Stimulated activated naive B cell treated with anti-CD40 and anti-IgM and Interleukin-4, amounts not matched to agents 10 μg/mL and 1 μg/mL and 100 μg/mL, for 72 hours (primary cell): ENCODE results near the gene ANXA3.
A peak's percentile ranks its signal among the peaks of the same experiment; 100 is the strongest.

Experiments
- ATAC-seq, 2 donors: fragments of 150-1000 bp; cut with Tn5 transposase; replicated peaks; 2 replicates each; pipeline ENCODE4 v1.10.0; 2021; ENCODE audit warnings: moderate library complexity in 1 of 2
- DNase-seq: peaks from one replicate; pipeline ENCODE4 v3.0.0; 2021
- H3K27ac Mint-ChIP-seq: one replicate; pipeline ENCODE4 v1.8.0; 2022; ENCODE audit warnings: mild to moderate bottlenecking, mixed read lengths
- H3K27me3 Mint-ChIP-seq, 2 donors: one replicate each; pipeline ENCODE4 v1.8.0; 2022; ENCODE audit warnings: mixed read lengths in 2 of 2
- H3K36me3 Mint-ChIP-seq, 2 donors: one replicate each; pipeline ENCODE4 v1.8.0; 2022; ENCODE audit warnings: mixed read lengths in 2 of 2, mild to moderate bottlenecking in 1 of 2
- H3K4me1 Mint-ChIP-seq, 2 donors: one replicate each; pipeline ENCODE4 v1.8.0; 2022; ENCODE audit warnings: mixed read lengths in 2 of 2, mild to moderate bottlenecking in 1 of 2
- H3K4me3 Mint-ChIP-seq, 2 donors: one replicate each; pipeline ENCODE4 v1.8.0; 2022; ENCODE audit warnings: mild to moderate bottlenecking in 2 of 2, mixed read lengths in 2 of 2, moderate library complexity in 1 of 2
- H3K9me3 Mint-ChIP-seq, 2 donors: one replicate each; pipeline ENCODE4 v1.8.0; 2022; ENCODE audit warnings: mixed read lengths in 2 of 2, mild to moderate bottlenecking in 1 of 2

ANXA3 gene

GRCh38 chr4:78621395-78621794 is 69.8 kb downstream of the ANXA3 start:
- Mint-ChIP-seq H3K27me3 (no peaks in the 10 kb centered on the region), H3K27ac (no peak overlapping the region), H3K4me1 (peaks cover 6 to 33% of the 10 kb centered on the region in 2 donors), H3K9me3 (no peaks in the 10 kb centered on the region), H3K36me3 (no peaks in the 10 kb centered on the region), H3K4me3 (no peak overlapping the region)
- ATAC-seq, result no peak
- DNase-seq, result no peak

GRCh38 chr4:78622253-78622979 is 70.8 kb downstream of the ANXA3 start:
- Mint-ChIP-seq H3K4me1 (peaks cover 10 to 31% of the 10 kb centered on the region in 2 donors), H3K9me3 (no peaks in the 10 kb centered on the region), H3K4me3 (no peak overlapping the region), H3K36me3 (no peaks in the 10 kb centered on the region), H3K27me3 (no peaks in the 10 kb centered on the region), H3K27ac (no peak overlapping the region)
- ATAC-seq (no peak), DNase-seq (no peak)

DNA sequence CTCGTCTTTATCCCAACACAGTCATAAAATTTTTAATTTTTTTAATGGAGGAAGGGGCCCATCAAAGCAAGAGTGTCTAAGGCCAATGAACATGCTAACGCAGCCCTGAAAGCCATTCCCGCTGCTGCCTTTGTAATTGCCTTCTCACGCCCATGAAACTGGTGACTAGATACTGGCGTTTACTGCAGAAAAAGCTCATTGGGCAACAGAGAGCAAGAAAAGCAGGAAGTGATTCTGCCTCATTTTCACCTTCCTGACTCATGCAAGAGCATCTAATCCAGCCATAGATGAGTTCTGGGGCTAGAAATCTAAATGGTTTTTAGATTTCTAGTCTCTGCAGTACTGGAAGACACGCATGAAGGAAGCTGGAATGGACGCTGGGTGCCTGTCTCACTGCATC is 72.5 kb downstream of the ANXA3 start:
- no peak overlapping the region for H3K4me3 Mint-ChIP-seq
- H3K4me1 Mint-ChIP-seq, result peaks cover 17 to 38% of the 10 kb centered on the region in 2 donors
- peaks cover under 1 to 2% of the 10 kb centered on the region in 2 donors for H3K36me3 Mint-ChIP-seq
- no peak for ATAC-seq
- no peak overlapping the region for H3K27ac Mint-ChIP-seq
- H3K9me3 Mint-ChIP-seq, result peaks cover 2% of the 10 kb centered on the region in 2 donors
- DNase-seq, result no peak
- no peaks in the 10 kb centered on the region for H3K27me3 Mint-ChIP-seq

DNA sequence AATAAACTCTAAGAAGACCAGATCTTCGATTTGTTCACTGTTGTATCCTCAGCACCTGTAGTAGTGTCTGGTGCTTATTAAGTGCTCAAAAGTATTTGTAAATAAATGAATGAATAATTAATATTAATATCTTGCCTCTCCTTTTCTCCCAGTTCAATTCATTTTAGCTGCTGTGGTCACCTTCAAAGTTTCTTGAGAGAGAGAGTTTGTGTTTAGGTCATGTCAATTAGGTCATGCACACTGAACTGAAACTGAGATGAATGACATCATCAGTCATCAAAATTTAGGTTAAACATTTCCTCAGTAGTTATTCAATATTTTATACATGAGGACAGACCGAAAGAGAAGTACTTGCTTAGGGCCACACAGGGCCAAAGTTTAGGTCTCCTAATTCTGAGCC is 73.5 kb downstream of the ANXA3 start:
- H3K27me3 Mint-ChIP-seq, result no peaks in the 10 kb centered on the region
- no peak for DNase-seq
- peaks cover 3 to 4% of the 10 kb centered on the region in 2 donors for H3K9me3 Mint-ChIP-seq
- peaks cover 1 to 3% of the 10 kb centered on the region in 2 donors for H3K36me3 Mint-ChIP-seq
- H3K4me1 Mint-ChIP-seq, result peaks cover 24 to 48% of the 10 kb centered on the region in 2 donors
- ATAC-seq, result no peak
- H3K4me3 Mint-ChIP-seq, result no peak overlapping the region
- no peak overlapping the region for H3K27ac Mint-ChIP-seq

DNA sequence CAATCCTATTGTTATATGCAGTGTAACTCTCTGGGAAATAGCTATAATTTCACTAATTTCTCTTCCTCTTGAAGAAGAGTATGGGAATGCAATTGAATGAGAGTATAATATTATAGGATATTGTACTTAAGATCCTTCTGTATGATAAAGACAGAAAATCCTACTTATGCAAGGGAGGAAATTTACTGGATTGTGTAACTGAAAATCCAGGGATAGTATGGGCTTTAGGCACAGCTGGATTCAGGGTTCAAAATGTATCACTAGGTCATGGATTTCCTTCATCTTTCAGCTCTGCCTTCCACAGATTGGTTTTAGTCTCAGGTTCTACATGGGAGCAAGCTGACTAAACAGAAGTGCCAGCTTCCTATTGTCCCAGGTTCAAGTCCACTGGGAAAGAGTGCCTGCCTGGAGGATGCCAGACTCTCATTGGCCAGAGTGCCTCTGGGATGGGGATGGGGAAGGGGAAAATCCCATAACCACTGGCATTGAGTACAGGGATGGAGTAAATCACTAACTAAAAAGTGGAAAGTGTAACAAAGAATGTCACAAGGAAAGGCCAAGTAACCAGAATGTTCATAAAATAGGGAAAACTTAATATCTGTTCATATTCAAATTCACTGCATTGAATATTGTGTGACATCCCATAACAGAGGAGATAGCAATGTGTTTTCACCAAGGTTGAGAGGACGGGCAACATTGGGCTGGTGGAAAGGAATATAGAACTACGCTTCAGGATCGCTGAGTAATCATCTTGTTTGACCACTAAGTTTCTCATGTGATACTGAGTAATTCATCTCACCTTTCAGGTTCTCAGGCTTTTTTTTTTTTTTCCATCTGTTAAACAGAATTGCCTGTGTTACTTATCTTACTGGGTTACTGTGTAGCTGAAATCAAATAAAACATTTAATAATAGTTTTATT is 75.7 kb downstream of the ANXA3 start:
- peaks cover 3 to 4% of the 10 kb centered on the region in 2 donors for H3K9me3 Mint-ChIP-seq
- H3K4me1 Mint-ChIP-seq, result peaks cover 40 to 58% of the 10 kb centered on the region in 2 donors
- no peak overlapping the region for H3K4me3 Mint-ChIP-seq
- ATAC-seq (no peak), DNase-seq (no peak)
- H3K36me3 Mint-ChIP-seq, result peaks cover 1 to 3% of the 10 kb centered on the region in 2 donors
- no peaks in the 10 kb centered on the region for H3K27me3 Mint-ChIP-seq
- H3K27ac Mint-ChIP-seq, result peak overlapping the region; percentile 62

DNA sequence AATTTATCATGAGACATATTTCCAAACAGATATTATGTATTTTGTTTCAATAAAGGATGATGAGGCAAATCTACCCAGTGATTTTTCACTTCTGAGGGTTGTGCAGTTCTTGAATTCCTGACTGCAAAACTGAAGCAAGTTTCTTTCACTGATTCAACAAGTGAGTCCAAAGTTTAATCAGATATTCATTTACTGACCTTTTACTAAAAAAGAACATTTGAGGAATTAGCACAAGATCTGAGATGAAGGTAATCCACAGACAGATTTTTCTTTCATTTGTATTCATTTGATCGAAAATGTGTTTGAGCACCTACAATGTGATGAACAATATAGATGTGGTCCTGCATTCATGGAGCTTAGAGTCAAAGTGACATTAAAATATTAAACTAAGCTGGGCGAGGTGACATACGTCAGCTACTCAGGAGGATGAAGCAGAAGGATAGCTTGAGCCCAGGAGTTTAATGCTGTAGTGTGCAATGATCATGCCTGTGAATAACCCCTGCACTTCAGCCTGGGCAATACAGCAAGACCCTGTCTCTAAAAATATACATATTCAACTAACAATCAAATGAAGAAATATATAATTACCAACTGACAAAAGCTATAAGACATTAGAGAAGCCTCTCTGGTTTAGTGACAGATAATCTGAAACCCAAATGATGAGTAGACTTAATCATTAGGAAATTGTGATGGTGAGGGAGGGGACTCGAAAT is 76.6 kb downstream of the ANXA3 start:
- no peaks in the 10 kb centered on the region for H3K27me3 Mint-ChIP-seq
- no peak overlapping the region for H3K4me3 Mint-ChIP-seq
- ATAC-seq (no peak), DNase-seq (no peak)
- peaks cover 3 to 4% of the 10 kb centered on the region in 2 donors for H3K9me3 Mint-ChIP-seq
- H3K36me3 Mint-ChIP-seq, result peaks cover 1 to 3% of the 10 kb centered on the region in 2 donors
- peaks cover 46 to 63% of the 10 kb centered on the region in 2 donors for H3K4me1 Mint-ChIP-seq
- no peak overlapping the region for H3K27ac Mint-ChIP-seq

DNA sequence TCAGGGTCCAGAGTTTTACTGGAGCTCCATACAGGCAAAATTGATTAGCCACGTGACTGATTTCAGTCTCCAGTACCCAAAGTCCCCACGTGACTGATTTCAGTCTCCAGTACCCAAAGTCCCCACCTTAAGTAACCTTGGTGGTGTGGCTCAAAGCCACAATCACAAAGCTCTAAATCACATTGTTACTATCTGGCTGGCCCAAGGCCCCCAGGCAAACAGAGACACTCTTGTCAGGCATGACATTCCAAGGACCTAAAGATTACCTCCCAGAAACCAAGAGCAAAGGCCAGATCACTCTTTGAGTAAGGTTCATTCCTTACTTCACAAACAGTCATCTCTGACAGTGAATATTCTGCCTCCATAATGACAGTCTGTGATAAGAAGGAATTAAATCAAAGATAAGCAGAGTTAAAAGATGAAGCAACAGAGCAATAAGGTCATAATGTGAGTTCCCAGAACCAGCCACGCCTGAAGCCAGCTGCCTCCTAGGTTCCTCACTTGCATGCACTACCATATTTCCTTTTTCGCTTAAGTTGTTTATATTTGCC is 78.5 kb downstream of the ANXA3 start:
- ATAC-seq (peak; percentile 47 to 50), DNase-seq (no peak)
- Mint-ChIP-seq H3K27ac (peak overlapping the region; percentile 14), H3K4me1 (peaks cover 51 to 68% of the 10 kb centered on the region in 2 donors), H3K36me3 (peaks cover 1 to 3% of the 10 kb centered on the region in 2 donors), H3K27me3 (no peaks in the 10 kb centered on the region), H3K9me3 (peaks cover 3 to 4% of the 10 kb centered on the region in 2 donors), H3K4me3 (peak overlapping the region; percentile 7 to 23)

- no peak for DNase-seq
- Mint-ChIP-seq H3K36me3 (peaks cover 1 to 3% of the 10 kb centered on the region in 2 donors), H3K27me3 (no peaks in the 10 kb centered on the region), H3K27ac (peak overlapping the region; percentile 14), H3K4me1 (peaks cover 51 to 67% of the 10 kb centered on the region in 2 donors), H3K4me3 (peak overlapping the region in 1 of 2 donors; percentile 23), H3K9me3 (peaks cover 3 to 4% of the 10 kb centered on the region in 2 donors)
- ATAC-seq, result peak in 1 of 2 donors; percentile 26
These were observed 79.0 kb downstream of the ANXA3 start for GRCh38 chr4:78630615-78631014.

DNA sequence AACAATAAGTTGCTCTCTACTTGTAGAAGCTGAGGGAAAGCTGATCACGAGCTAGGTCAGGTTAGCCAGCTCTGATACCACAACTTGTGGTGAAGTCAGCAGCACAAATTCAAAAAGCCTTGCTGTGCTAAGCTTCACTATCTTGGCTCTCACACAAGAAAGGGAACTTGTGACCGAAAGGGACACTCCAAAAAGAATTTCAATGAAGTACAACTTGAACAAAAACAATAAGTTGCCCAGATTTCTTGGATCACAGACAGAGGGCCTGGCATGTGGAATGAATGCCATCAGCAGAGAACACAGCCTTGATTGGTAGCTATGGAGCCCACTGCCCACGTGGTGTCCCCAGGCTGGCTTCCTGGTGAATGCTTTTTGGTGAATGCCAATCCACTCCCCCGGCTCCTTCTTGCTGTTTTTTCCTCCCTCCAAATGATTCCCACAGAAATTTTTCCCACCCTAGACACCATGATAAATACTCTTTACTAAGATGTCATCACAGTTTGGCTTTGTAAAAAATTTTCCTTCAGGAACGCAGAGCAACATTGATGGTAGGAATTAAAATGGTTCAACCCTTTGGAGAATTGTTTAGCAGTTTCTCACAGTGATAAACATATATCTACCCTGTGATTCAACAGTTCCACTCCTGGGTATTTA is 82.6 kb downstream of the ANXA3 start:
- Mint-ChIP-seq H3K36me3 (peaks cover under 1% of the 10 kb centered on the region in 2 donors), H3K27me3 (no peaks in the 10 kb centered on the region), H3K4me3 (no peak overlapping the region), H3K27ac (no peak overlapping the region), H3K9me3 (peaks cover under 1 to 2% of the 10 kb centered on the region in 2 donors), H3K4me1 (peaks cover 51 to 69% of the 10 kb centered on the region in 2 donors)
- ATAC-seq (no peak), DNase-seq (no peak)

DNA sequence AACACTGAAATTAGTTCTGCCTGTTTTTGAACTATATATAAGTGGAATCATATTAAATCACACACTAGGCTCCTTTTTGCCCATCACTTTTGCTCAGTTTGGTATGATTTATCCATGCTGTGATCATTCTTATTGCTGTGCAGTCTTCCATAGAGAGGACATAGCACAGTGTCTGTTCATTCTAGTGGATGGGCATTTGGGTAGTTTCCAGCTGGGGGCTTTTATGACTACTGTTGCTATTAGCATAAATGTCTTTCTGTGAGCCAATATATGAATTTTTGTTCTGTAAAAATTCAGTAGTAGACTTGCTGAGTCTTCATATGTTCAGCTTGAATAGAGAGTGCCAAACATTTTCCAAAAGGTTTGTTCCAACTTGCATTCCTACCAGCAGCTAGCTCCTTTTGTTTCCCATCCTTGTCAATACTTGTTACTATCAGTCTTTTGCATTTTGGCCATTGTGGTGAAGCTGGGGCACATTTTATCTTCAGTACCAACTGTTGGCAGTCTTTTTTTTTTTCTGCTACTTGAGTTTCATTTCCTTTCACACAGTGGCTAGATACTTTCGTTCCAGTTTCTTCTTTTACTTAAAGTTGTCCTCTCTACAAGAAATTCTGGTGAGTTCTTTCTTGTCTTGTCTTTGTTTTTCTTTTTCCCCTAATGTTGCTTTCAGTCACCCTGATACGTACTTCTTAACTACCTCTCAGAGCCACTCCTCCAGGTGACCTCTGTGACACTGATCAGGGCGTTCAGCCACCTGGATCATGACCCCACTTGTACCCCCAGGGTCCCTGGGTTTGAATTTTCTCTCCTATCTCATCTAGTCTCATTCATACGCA is 87.0 kb downstream of the ANXA3 start:
- no peaks in the 10 kb centered on the region for H3K9me3 Mint-ChIP-seq
- H3K4me1 Mint-ChIP-seq, result peaks cover 45 to 58% of the 10 kb centered on the region in 2 donors
- ATAC-seq, result peak; percentile 88 to 89

DNA sequence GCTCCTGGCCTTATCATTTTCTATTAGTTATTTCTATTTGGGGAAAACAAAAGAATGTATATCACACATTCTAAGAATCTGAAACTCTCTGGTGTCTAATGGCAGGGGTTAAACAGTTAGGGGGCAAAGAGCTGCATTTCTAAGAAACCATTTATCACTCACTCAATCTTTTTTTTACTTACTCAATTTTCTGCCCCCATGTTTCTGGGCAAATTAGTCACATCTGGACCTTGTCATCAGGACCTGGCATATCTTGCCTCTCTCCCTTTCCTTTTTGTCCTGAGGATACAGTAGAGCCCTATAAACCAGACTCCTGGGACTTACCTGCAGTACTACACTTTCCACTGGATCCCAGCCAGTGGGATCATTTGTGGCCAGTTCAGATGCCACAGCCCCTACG is 89.1 kb downstream of the ANXA3 start:
- Mint-ChIP-seq H3K4me3 (no peak overlapping the region), H3K36me3 (no peaks in the 10 kb centered on the region), H3K4me1 (peaks cover 47 to 58% of the 10 kb centered on the region in 2 donors), H3K27me3 (no peaks in the 10 kb centered on the region), H3K9me3 (no peaks in the 10 kb centered on the region), H3K27ac (peak overlapping the region; percentile 59)
- ATAC-seq, result no peak
- DNase-seq, result no peak

More for the DNA sequence above, 87.0 kb downstream of the ANXA3 start:
- peak overlapping the region; percentile 17 to 48 for H3K4me3 Mint-ChIP-seq
- H3K36me3 Mint-ChIP-seq, result no peaks in the 10 kb centered on the region
- DNase-seq, result no peak
- no peaks in the 10 kb centered on the region for H3K27me3 Mint-ChIP-seq
- H3K27ac Mint-ChIP-seq, result peak overlapping the region; percentile 92

DNA sequence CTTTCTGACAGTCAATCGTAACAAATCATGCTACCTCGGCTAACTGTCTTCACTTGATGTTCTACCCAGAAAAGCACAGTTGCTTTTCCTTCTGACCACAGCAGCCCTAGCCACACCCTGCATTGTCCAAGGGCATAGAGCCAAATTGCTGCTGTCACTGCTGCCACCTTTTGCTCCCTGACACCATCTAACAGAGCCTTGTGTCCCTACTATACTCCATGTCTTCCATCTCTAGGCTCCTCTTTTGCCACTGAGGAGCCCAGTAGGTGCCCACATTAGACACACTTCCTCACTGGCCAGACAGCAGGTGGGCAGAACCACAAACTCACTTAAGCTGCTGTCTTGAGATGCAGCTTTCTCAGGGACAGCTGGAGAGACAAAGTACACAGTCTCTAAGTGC is 91.4 kb downstream of the ANXA3 start:
- DNase-seq (no peak), ATAC-seq (no peak)
- peak overlapping the region; percentile 89 for H3K27ac Mint-ChIP-seq
- no peaks in the 10 kb centered on the region for H3K36me3 Mint-ChIP-seq
- peaks cover 47 to 63% of the 10 kb centered on the region in 2 donors for H3K4me1 Mint-ChIP-seq
- H3K9me3 Mint-ChIP-seq, result no peaks in the 10 kb centered on the region
- no peaks in the 10 kb centered on the region for H3K27me3 Mint-ChIP-seq
- H3K4me3 Mint-ChIP-seq, result peak overlapping the region in 1 of 2 donors; percentile 20
